Activated CD8-positive, alpha-beta memory T cell treated with anti-CD3 and anti-CD28 coated beads, Interleukin-2, amount 10 ng/mL, durations not matched to agents 7 days and 5 days (primary cell): ENCODE results near the gene RPUSD1. TPM values are rescaled to one million over a fixed set of nuclear protein-coding genes. Genes with fewer than 3 reads are reported as not detected.
A peak's percentile ranks its signal among the peaks of the same experiment; 100 is the strongest.

Experiments
- ATAC-seq: fragments of 150-1000 bp; cut with Tn5 transposase; one replicate; pipeline ENCODE4 v1.10.0; 2021; ENCODE audit warnings: moderate library complexity
- CTCF ChIA-PET: fragments of 350-600 bp; sonication (Branson Sonifier 250); formaldehyde crosslinking; loops from one replicate; lab custom pipeline; 2021; ENCODE audit warnings: antibody characterized with exemption; lab: Charles Lee
- DNase-seq: peaks from one replicate; pipeline ENCODE4 v3.0.0-alpha.2; 2020
- H3K27ac Mint-ChIP-seq: one replicate; pipeline ENCODE4 v1.8.0; 2021; ENCODE audit warnings: mild to moderate bottlenecking, mixed read lengths
- H3K27me3 Mint-ChIP-seq: one replicate; pipeline ENCODE4 v1.8.0; 2021; ENCODE audit warnings: mixed read lengths
- H3K36me3 Mint-ChIP-seq: one replicate; pipeline ENCODE4 v1.8.0; 2021; ENCODE audit warnings: mild to moderate bottlenecking, mixed read lengths
- H3K4me1 Mint-ChIP-seq: one replicate; pipeline ENCODE4 v1.8.0; 2021; ENCODE audit warnings: mixed read lengths
- H3K4me3 Mint-ChIP-seq: one replicate; pipeline ENCODE4 v1.8.0; 2021; ENCODE audit warnings: mild to moderate bottlenecking, moderate library complexity, mixed read lengths
- H3K9me3 Mint-ChIP-seq: one replicate; pipeline ENCODE4 v1.8.0; 2022; ENCODE audit warnings: low read depth, mixed read lengths
- total RNA-seq, 2 experiments: library from RNA; stranded (reverse); gene quantifications; one replicate each; pipeline ENCODE4 v1.2.3, GENCODE V29; 2021

The RPUSD1 gene
- total RNA-seq, 2 experiments from 2014 or later: 27.8 to 38.0 TPM

- DNase-seq (no peak), ATAC-seq (no peak)
- Mint-ChIP-seq H3K27ac (no peak overlapping the region), H3K4me1 (peaks cover 19% of the 10 kb centered on the region), H3K27me3 (no peaks in the 10 kb centered on the region), H3K9me3 (no peaks in the 10 kb centered on the region), H3K36me3 (peaks cover 9% of the 10 kb centered on the region), H3K4me3 (peak overlapping the region; percentile 76)
- CTCF ChIA-PET: no interaction called here
Observed at GRCh38 chr16:790086-790485, 1.9 kb upstream of the RPUSD1 start.

- no peaks in the 10 kb centered on the region for H3K9me3 Mint-ChIP-seq
- CTCF ChIA-PET: interaction anchor here (0.9 to 6.5 kb wide), 5 partner anchors 12 to 94 kb away, joined by 3 to 116 read pairs (median 4); partner anchors contain the start of gene METRN
- no peak for ATAC-seq
- H3K27ac Mint-ChIP-seq: no peak overlapping the region
- no peaks in the 10 kb centered on the region for H3K27me3 Mint-ChIP-seq
- no peak for DNase-seq
- peaks cover 9% of the 10 kb centered on the region for H3K36me3 Mint-ChIP-seq
- H3K4me1 Mint-ChIP-seq: peaks cover 19% of the 10 kb centered on the region
- peak overlapping the region; percentile 76 for H3K4me3 Mint-ChIP-seq
Observed at GRCh38 chr16:789191-789850, 1.1 kb upstream of the RPUSD1 start.

GRCh38 chr16:788399-789126, 382 bp upstream of the RPUSD1 start, which contains the start of gene CHTF18:
Gene CHTF18, plus strand, starts transcription at chr16:788620. Its CDS starts 65 bp downstream, at chr16:788685.
- peak; percentile 94 for DNase-seq
- CTCF ChIA-PET: interaction anchor here (0.7 to 6.5 kb wide), 13 partner anchors 13 to 269 kb away, joined by 3 to 116 read pairs (median 4); partner anchors contain the start of genes CCDC78, CIAO3, HAGHL and METRN
- Mint-ChIP-seq H3K36me3 (peaks cover 9% of the 10 kb centered on the region), H3K27me3 (no peaks in the 10 kb centered on the region), H3K4me3 (peak within 1 kb of the TSS; percentile 84), H3K9me3 (no peaks in the 10 kb centered on the region), H3K27ac (peak within 1 kb of the TSS; percentile 78), H3K4me1 (peaks cover 19% of the 10 kb centered on the region)
- ATAC-seq: peak; percentile 95

- H3K9me3 Mint-ChIP-seq: no peaks in the 10 kb centered on the region
- H3K36me3 Mint-ChIP-seq: peaks cover 9% of the 10 kb centered on the region
- H3K4me3 Mint-ChIP-seq: peak overlapping the region; percentile 84
- H3K27ac Mint-ChIP-seq: peak overlapping the region; percentile 78
- DNase-seq: peak; percentile 51
- no peaks in the 10 kb centered on the region for H3K27me3 Mint-ChIP-seq
- H3K4me1 Mint-ChIP-seq: peaks cover 19% of the 10 kb centered on the region
- CTCF ChIA-PET: interaction anchor here (1.1 to 6.5 kb wide), 5 partner anchors 45 to 73 kb away, joined by 3 to 116 read pairs (median 5); partner anchors contain the start of genes CCDC78, CIAO3, HAGHL and METRN
- no peak for ATAC-seq
Observed at GRCh38 chr16:787321-787966, 737 bp downstream of the RPUSD1 start.

- no peaks in the 10 kb centered on the region for H3K36me3 Mint-ChIP-seq
- no peaks in the 10 kb centered on the region for H3K9me3 Mint-ChIP-seq
- H3K4me1 Mint-ChIP-seq: peaks cover 19% of the 10 kb centered on the region
- peak overlapping the region; percentile 15 for H3K4me3 Mint-ChIP-seq
- peak; percentile 12 for ATAC-seq
- H3K27ac Mint-ChIP-seq: no peak overlapping the region
- no peaks in the 10 kb centered on the region for H3K27me3 Mint-ChIP-seq
- DNase-seq: peak; percentile 77
- CTCF ChIA-PET: interaction anchor here (0.9 to 6.5 kb wide), 18 partner anchors 9 to 90 kb away, joined by 3 to 116 read pairs (median 4); partner anchors contain the start of genes ANTKMT, CCDC78, CIAO3 and HAGHL
Observed at GRCh38 chr16:785563-786535, 2.3 kb downstream of the RPUSD1 start.

- CTCF ChIA-PET: interaction anchor here (0.9 to 6.5 kb wide), 8 partner anchors 12 to 89 kb away, joined by 3 to 116 read pairs (median 5); partner anchors contain the start of genes CIAO3 and METRN
- Mint-ChIP-seq H3K4me1 (peaks cover 10% of the 10 kb centered on the region), H3K27ac (no peak overlapping the region), H3K27me3 (no peaks in the 10 kb centered on the region), H3K9me3 (no peaks in the 10 kb centered on the region), H3K4me3 (no peak overlapping the region), H3K36me3 (no peaks in the 10 kb centered on the region)
- ATAC-seq (no peak), DNase-seq (no peak)
Observed at GRCh38 chr16:784431-784830, 3.8 kb downstream of the RPUSD1 start.

- no peak for DNase-seq
- Mint-ChIP-seq H3K36me3 (no peaks in the 10 kb centered on the region), H3K27me3 (no peaks in the 10 kb centered on the region), H3K4me1 (peaks cover 9% of the 10 kb centered on the region), H3K9me3 (no peaks in the 10 kb centered on the region), H3K27ac (no peak overlapping the region), H3K4me3 (no peak overlapping the region)
- CTCF ChIA-PET: interaction anchor here (1.8 to 6.5 kb wide), 3 partner anchors 41 to 74 kb away, joined by 12 to 116 read pairs (median 18); partner anchors contain the start of genes CIAO3 and METRN
- ATAC-seq: no peak
Observed at GRCh38 chr16:783404-784161, 4.6 kb downstream of the RPUSD1 start.

- ATAC-seq (no peak), DNase-seq (no peak)
- CTCF ChIA-PET: interaction anchor here (6.5 kb wide), 1 partner anchor 68 kb away, joined by 116 read pairs; the partner anchor contains the start of gene METRN
- Mint-ChIP-seq H3K27me3 (peaks cover 1% of the 10 kb centered on the region), H3K4me1 (peaks cover 9% of the 10 kb centered on the region), H3K27ac (no peak overlapping the region), H3K9me3 (no peaks in the 10 kb centered on the region), H3K36me3 (no peaks in the 10 kb centered on the region), H3K4me3 (no peak overlapping the region)
Observed at GRCh38 chr16:782766-783403, 5.3 kb downstream of the RPUSD1 start.

- CTCF ChIA-PET: no interaction called here
- no peak overlapping the region for H3K4me3 Mint-ChIP-seq
- ATAC-seq (no peak), DNase-seq (no peak)
- peaks cover 10% of the 10 kb centered on the region for H3K4me1 Mint-ChIP-seq
- no peaks in the 10 kb centered on the region for H3K36me3 Mint-ChIP-seq
- H3K27me3 Mint-ChIP-seq: peaks cover 4% of the 10 kb centered on the region
- no peaks in the 10 kb centered on the region for H3K9me3 Mint-ChIP-seq
- no peak overlapping the region for H3K27ac Mint-ChIP-seq
Observed at GRCh38 chr16:782258-782657, 5.9 kb downstream of the RPUSD1 start.

GRCh38 chr16:781346-782010, 6.7 kb downstream of the RPUSD1 start:
- H3K4me3 Mint-ChIP-seq: no peak overlapping the region
- ATAC-seq: no peak
- CTCF ChIA-PET: interaction anchor here (1.1 kb wide), 1 partner anchor 69 kb away, joined by 4 read pairs; no protein-coding TSS in a partner anchor

GRCh38 chr16:780296-780695, 7.9 kb downstream of the RPUSD1 start:
- H3K27me3 Mint-ChIP-seq: peaks cover 4% of the 10 kb centered on the region
- no peaks in the 10 kb centered on the region for H3K9me3 Mint-ChIP-seq
- DNase-seq (no peak), ATAC-seq (no peak)
- no peak overlapping the region for H3K27ac Mint-ChIP-seq
- H3K4me3 Mint-ChIP-seq: no peak overlapping the region
- peaks cover 2% of the 10 kb centered on the region for H3K4me1 Mint-ChIP-seq
- no peaks in the 10 kb centered on the region for H3K36me3 Mint-ChIP-seq
- CTCF ChIA-PET: interaction anchor here (1.1 kb wide), 1 partner anchor 68 kb away, joined by 4 read pairs; no protein-coding TSS in a partner anchor

More at GRCh38 chr16:781346-782010, 6.7 kb downstream of the RPUSD1 start:
- peaks cover 4% of the 10 kb centered on the region for H3K27me3 Mint-ChIP-seq
- no peaks in the 10 kb centered on the region for H3K36me3 Mint-ChIP-seq
- H3K9me3 Mint-ChIP-seq: no peaks in the 10 kb centered on the region
- peaks cover 5% of the 10 kb centered on the region for H3K4me1 Mint-ChIP-seq
- H3K27ac Mint-ChIP-seq: no peak overlapping the region
- no peak for DNase-seq
